Karpas-422 (cell line): Measurements from ENCODE around the gene LPIN1. TPM values are rescaled to one million over a fixed set of nuclear protein-coding genes. Genes with fewer than 3 reads are reported as not detected.
"Not testable (repeated sequence)": the region's sequence is repeated elsewhere in the genome, so short reads cannot be mapped to it uniquely, and the experiment has no call there.

Experiments used
- DNase-seq: peaks from one replicate; pipeline ENCODE4 v3.0.0-alpha.2; 2015
- H2AFZ ChIP-seq: fragments of 200-600 bp; sonication (generic); 2 replicates; pipeline ENCODE4 v1.6.1; 2014; ENCODE audit warnings: antibody characterized with exemption, low read length, mixed read lengths
- H3K27ac ChIP-seq: fragments of 200-600 bp; sonication (generic); 2 replicates; pipeline ENCODE4 v1.5.1; 2014; ENCODE audit warnings: mild to moderate bottlenecking, low read length, moderate library complexity
- H3K27me3 ChIP-seq: fragments of 200-600 bp; sonication (generic); 2 replicates; pipeline ENCODE4 v1.6.1; 2014; ENCODE audit warnings: low read length, mixed read lengths
- H3K36me3 ChIP-seq: fragments of 200-600 bp; sonication (generic); 2 replicates; pipeline ENCODE4 v1.6.1; 2014; ENCODE audit warnings: low read length, mixed read lengths; ENCODE audit not compliant: insufficient read depth
- H3K4me1 ChIP-seq: fragments of 200-600 bp; sonication (generic); 2 replicates; pipeline ENCODE4 v1.6.1; 2014; ENCODE audit warnings: mild to moderate bottlenecking, low read length, mixed read lengths
- H3K4me2 ChIP-seq: fragments of 200-600 bp; sonication (generic); 2 replicates; pipeline ENCODE4 v1.6.1; 2014; ENCODE audit warnings: low read length, low read depth, mild to moderate bottlenecking; ENCODE audit not compliant: poor library complexity, severe bottlenecking
- H3K4me3 ChIP-seq: fragments of 200-600 bp; sonication (generic); 2 replicates; pipeline ENCODE4 v1.5.1; 2014; ENCODE audit warnings: mild to moderate bottlenecking, antibody characterized with exemption, low read length, mixed read lengths
- H3K79me2 ChIP-seq: fragments of 200-600 bp; sonication (generic); 2 replicates; pipeline ENCODE4 v1.6.1; 2014; ENCODE audit warnings: mild to moderate bottlenecking, low read length, mixed read lengths
- H3K9ac ChIP-seq: fragments of 200-600 bp; sonication (generic); 2 replicates; pipeline ENCODE4 v1.6.0; 2014; ENCODE audit warnings: low read length
- H3K9me2 ChIP-seq: fragments of 200-600 bp; sonication (generic), shearing (Covaris generic); replicated peaks from 2 replicates; pipeline ENCODE4 v1.6.0; 2014; ENCODE audit warnings: mild to moderate bottlenecking, low read length, moderate library complexity; ENCODE audit not compliant: insufficient read depth
- H3K9me3 ChIP-seq: fragments of 300-700, 200-600 bp; sonication (generic); 2 replicates; pipeline ENCODE4 v1.6.1; 2014; ENCODE audit warnings: low read length, mixed read lengths
- H4K20me1 ChIP-seq: fragments of 200-600 bp; sonication (generic); 2 replicates; pipeline ENCODE4 v1.6.1; 2014; ENCODE audit warnings: mild to moderate bottlenecking, antibody characterized with exemption, low read length, low read depth; ENCODE audit not compliant: insufficient read depth
- total RNA-seq: library from RNA; depleted of rRNA; stranded (reverse); fragments of >200 nt; shearing (Covaris generic); gene quantifications from 2 replicates; pipeline ENCODE4 v1.2.3, GENCODE V29; 2014; ENCODE audit warnings: low replicate concordance

The LPIN1 gene
- total RNA-seq, 1 experiment from 2014 or later = 4.9 TPM

DNA sequence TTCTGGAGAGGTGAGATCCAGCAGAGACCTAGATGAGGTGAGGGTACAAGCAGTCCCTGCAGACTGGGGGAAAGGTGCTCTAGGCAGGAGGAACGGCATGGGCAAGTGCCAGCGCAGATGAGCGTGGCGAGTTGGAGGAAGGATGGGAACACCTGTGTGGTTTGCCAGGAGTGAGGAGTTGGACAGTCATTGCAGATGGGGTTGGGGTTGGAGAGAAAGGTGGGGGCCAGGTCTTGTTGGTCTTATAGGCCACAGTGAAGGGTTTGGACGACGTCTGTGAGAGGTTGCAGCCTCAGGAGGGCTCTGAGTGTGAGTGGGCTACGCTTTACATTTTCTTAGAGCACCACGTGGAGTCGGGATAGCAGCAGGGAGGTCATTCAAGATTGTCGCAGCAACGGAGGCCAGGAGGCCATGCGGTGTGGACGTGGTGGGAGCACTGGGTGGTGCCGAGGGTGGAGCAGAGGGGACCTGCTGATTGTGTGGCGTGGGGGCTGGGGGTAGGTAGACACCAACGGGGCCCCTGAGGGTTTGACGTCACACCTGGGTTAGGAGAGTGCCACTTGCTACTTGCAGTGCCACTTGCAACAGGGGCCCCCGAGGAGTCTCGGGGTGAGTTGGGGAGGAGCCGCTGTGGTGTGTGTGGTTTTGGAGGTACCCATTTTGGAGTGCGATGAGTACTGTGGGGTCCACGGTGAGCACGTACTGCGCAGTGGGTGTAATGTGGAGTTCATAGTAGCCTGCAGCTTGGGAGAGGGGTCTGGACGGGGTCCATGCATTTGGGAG is 66.2 kb downstream of the LPIN1 start:
- Histone ChIP-seq H3K79me2 (no peaks in the 10 kb centered on the region), H3K9ac (no peak overlapping the region), H3K9me2 (no peaks in the 10 kb centered on the region), H3K4me3 (no peak overlapping the region), H3K4me1 (no peaks in the 10 kb centered on the region), H3K9me3 (no peaks in the 10 kb centered on the region), H2AFZ (no peak overlapping the region), H3K36me3 (no peaks in the 10 kb centered on the region), H3K27me3 (no peaks in the 10 kb centered on the region), H4K20me1 (no peaks in the 10 kb centered on the region), H3K4me2 (no peak overlapping the region), H3K27ac (no peak overlapping the region)
- no peak for DNase-seq

DNA sequence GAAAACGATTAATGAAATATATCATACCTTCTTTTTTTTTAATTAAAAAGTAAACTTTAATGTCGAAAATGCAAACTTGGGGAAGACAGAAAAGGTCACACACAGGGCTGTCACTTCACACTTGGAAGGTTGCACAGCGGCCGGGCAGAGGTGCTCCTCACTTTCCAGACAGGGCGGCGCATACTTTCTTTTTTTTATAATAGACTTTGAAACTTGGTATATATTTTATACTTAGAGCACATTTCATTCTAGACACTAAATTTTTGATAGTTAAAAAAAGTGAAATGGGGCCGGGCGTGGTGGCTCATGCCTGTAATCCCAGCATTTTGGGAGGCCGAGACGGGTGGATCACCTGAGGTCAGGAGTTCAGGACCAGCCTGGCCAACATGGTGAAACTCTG is 66.9 kb downstream of the LPIN1 start:
- not testable (repeated sequence) for H4K20me1 ChIP-seq, H3K36me3 ChIP-seq, H3K9me2 ChIP-seq, H3K4me3 ChIP-seq, H3K79me2 ChIP-seq, H2AFZ ChIP-seq, H3K9ac ChIP-seq, H3K9me3 ChIP-seq, H3K27ac ChIP-seq, H3K27me3 ChIP-seq, H3K4me2 ChIP-seq, DNase-seq, H3K4me1 ChIP-seq

- Histone ChIP-seq H3K27ac (no peak overlapping the region), H3K9me2 (no peaks in the 10 kb centered on the region), H3K27me3 (no peaks in the 10 kb centered on the region), H3K9ac (no peak overlapping the region), H3K79me2 (no peaks in the 10 kb centered on the region), H3K4me1 (no peaks in the 10 kb centered on the region), H3K9me3 (no peaks in the 10 kb centered on the region), H2AFZ (no peak overlapping the region), H4K20me1 (no peaks in the 10 kb centered on the region), H3K4me3 (no peak overlapping the region), H3K4me2 (no peak overlapping the region), H3K36me3 (no peaks in the 10 kb centered on the region)
- no peak for DNase-seq
These were observed 67.5 kb downstream of the LPIN1 start for GRCh38 chr2:11813951-11814350.

- H3K27me3 ChIP-seq = no peaks in the 10 kb centered on the region
- H3K79me2 ChIP-seq = no peaks in the 10 kb centered on the region
- DNase-seq = no peak
- H2AFZ ChIP-seq = no peak overlapping the region
- H3K4me2 ChIP-seq = no peak overlapping the region
- no peaks in the 10 kb centered on the region for H4K20me1 ChIP-seq
- H3K27ac ChIP-seq = no peak overlapping the region
- H3K36me3 ChIP-seq = no peaks in the 10 kb centered on the region
- H3K9ac ChIP-seq = no peak overlapping the region
- H3K4me1 ChIP-seq = no peaks in the 10 kb centered on the region
- H3K9me2 ChIP-seq = no peaks in the 10 kb centered on the region
- H3K9me3 ChIP-seq = no peaks in the 10 kb centered on the region
- no peak overlapping the region for H3K4me3 ChIP-seq
These were observed 68.6 kb downstream of the LPIN1 start for GRCh38 chr2:11814979-11815510.

GRCh38 chr2:11816935-11817334 is 70.5 kb downstream of the LPIN1 start:
- not testable (repeated sequence) for H3K79me2 ChIP-seq, H3K4me1 ChIP-seq, H3K36me3 ChIP-seq

DNA sequence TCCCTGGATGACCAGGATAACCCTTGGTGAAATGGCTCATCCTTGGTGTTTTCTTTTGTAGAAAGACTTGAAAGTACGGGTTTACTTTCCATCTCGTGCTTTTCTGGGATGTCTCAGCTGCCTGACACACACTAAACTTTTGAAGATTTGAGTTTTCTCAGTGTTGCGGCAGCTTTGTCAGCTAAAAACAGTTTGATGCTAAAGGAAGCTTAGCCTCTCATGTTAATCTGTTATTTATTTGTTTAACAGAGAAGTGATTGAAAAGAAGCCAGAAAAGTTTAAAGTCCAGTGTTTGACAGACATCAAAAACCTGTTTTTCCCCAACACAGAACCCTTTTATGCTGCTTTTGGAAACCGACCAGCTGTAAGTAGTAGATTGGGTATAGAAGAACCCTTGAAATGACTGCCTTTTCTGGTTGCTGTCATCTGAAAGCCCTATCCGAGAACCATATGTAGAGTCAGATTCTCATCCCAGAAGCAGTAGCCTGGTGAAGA is 72.8 kb downstream of the LPIN1 start:
- Histone ChIP-seq H3K36me3 (no peaks in the 10 kb centered on the region), H4K20me1 (no peaks in the 10 kb centered on the region), H3K79me2 (no peaks in the 10 kb centered on the region), H3K4me2 (no peak overlapping the region), H3K9ac (no peak overlapping the region), H3K27me3 (no peaks in the 10 kb centered on the region), H3K4me1 (peaks cover 8% of the 10 kb centered on the region), H3K27ac (no peak overlapping the region), H3K9me3 (no peaks in the 10 kb centered on the region), H3K4me3 (no peak overlapping the region), H3K9me2 (no peaks in the 10 kb centered on the region), H2AFZ (no peak overlapping the region)
- no peak for DNase-seq

More at GRCh38 chr2:11816935-11817334, 70.5 kb downstream of the LPIN1 start:
- not testable (repeated sequence) for DNase-seq, H3K9ac ChIP-seq, H3K27me3 ChIP-seq, H3K9me3 ChIP-seq, H3K9me2 ChIP-seq, H3K4me2 ChIP-seq, H4K20me1 ChIP-seq, H3K4me3 ChIP-seq, H3K27ac ChIP-seq, H2AFZ ChIP-seq

DNA sequence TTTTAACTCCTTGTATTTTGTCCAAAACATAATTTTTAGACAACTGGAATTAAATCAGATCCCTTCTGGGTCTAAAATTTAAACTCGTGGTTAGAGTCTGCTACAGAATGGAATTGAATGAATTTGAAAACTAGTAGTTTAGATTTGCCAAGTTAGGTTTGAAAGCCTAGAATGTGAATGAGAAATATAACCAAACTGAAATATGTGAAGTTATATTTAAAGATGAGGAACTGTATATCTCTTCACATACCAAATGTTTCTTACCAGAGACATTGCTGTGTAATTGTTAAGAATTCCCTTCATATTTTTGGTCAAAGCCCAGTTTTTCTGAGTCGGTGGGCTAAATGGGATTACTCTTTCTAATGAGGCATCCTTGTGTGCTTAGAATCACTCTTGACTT is 74.2 kb downstream of the LPIN1 start:
- no peaks in the 10 kb centered on the region for H3K9me2 ChIP-seq

GRCh38 chr2:11821705-11822104 is 75.3 kb downstream of the LPIN1 start:
- H4K20me1 ChIP-seq = no peaks in the 10 kb centered on the region
- H3K36me3 ChIP-seq = no peaks in the 10 kb centered on the region
- no peak overlapping the region for H2AFZ ChIP-seq
- H3K27ac ChIP-seq = no peak overlapping the region
- H3K9me3 ChIP-seq = no peaks in the 10 kb centered on the region
- H3K4me3 ChIP-seq = no peak overlapping the region
- no peak overlapping the region for H3K4me2 ChIP-seq
- H3K27me3 ChIP-seq = no peaks in the 10 kb centered on the region
- no peak for DNase-seq
- no peaks in the 10 kb centered on the region for H3K9me2 ChIP-seq
- H3K9ac ChIP-seq = no peak overlapping the region
- peaks cover 10% of the 10 kb centered on the region for H3K4me1 ChIP-seq
- no peaks in the 10 kb centered on the region for H3K79me2 ChIP-seq

More for the DNA sequence above, 74.2 kb downstream of the LPIN1 start:
- Histone ChIP-seq H2AFZ (no peak overlapping the region), H3K4me3 (no peak overlapping the region), H3K9me3 (no peaks in the 10 kb centered on the region), H3K36me3 (no peaks in the 10 kb centered on the region), H3K27ac (no peak overlapping the region), H3K27me3 (no peaks in the 10 kb centered on the region), H3K79me2 (no peaks in the 10 kb centered on the region), H3K9ac (no peak overlapping the region), H3K4me2 (no peak overlapping the region), H4K20me1 (no peaks in the 10 kb centered on the region), H3K4me1 (peaks cover 8% of the 10 kb centered on the region)
- no peak for DNase-seq
